Measurements from ENCODE around the gene MAN1C1. TPM values are rescaled to one million over a fixed set of nuclear protein-coding genes. Genes with fewer than 3 reads are reported as not detected.

MAN1C1 gene
- total RNA-seq, 6 experiments from 2014 or later = 10.7 to 38.8 (median 21.0) TPM

DNA sequence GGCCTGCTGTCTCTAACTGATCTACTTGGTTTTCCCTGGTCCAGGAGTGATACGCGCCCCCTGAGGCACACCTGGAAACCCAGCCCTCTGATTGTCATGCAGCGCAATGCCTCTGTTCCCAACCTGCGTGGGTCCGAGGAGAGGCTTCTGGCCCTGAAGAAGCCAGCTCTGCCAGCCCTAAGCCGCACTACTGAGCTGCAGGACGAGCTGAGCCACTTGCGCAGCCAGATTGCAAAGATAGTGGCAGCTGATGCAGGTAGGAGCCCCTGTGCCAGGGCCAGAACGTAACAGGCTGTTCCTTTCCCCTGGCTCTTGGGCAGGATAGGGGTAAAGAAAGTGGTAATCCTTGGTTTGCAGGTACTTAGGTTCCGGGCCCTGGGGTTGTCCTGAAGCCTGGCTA lies 210.0 kb downstream of the MAN1C1 start:
- Histone ChIP-seq H3K27me3 (no peaks in the 10 kb centered on the region), H3K4me1 (peaks cover 0 to 13% (median 0%) of the 10 kb centered on the region in 4 donors), H3K9me3 (no peaks in the 10 kb centered on the region), H3K4me3 (no peak overlapping the region), H3K36me3 (peaks cover 5 to 61% (median 35%) of the 10 kb centered on the region in 4 donors), H3K27ac (no peak overlapping the region)
- intact Hi-C loops (cut with DNase I) = no loop called here
- ATAC-seq = no peak
- TF ChIP-seq POLR2A (IDR thresholded peaks at IDR 0.05) = no peak
- TF ChIP-seq, protein P1, sequence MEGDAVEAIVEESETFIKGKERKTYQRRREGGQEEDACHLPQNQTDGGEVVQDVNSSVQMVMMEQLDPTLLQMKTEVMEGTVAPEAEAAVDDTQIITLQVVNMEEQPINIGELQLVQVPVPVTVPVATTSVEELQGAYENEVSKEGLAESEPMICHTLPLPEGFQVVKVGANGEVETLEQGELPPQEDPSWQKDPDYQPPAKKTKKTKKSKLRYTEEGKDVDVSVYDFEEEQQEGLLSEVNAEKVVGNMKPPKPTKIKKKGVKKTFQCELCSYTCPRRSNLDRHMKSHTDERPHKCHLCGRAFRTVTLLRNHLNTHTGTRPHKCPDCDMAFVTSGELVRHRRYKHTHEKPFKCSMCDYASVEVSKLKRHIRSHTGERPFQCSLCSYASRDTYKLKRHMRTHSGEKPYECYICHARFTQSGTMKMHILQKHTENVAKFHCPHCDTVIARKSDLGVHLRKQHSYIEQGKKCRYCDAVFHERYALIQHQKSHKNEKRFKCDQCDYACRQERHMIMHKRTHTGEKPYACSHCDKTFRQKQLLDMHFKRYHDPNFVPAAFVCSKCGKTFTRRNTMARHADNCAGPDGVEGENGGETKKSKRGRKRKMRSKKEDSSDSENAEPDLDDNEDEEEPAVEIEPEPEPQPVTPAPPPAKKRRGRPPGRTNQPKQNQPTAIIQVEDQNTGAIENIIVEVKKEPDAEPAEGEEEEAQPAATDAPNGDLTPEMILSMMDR (IDR thresholded peaks at IDR 0.05) = no peak
- DNase-seq = no peak
- no CpG with 5 or more reads among the region's 10 CpGs for WGBS (ENCODE audit: insufficient coverage, low coverage, low lambda C conversion rate, missing lambda C conversion rate)

GRCh38 chr1:25828491-25828890 lies 211.9 kb downstream of the MAN1C1 start:
- intact Hi-C loops (cut with DNase I) = no loop called here
- no peak overlapping the region for H3K27ac ChIP-seq
- H3K4me3 ChIP-seq = no peak overlapping the region
- peaks cover 0 to 6% (median 0%) of the 10 kb centered on the region in 4 donors for H3K4me1 ChIP-seq
- H3K9me3 ChIP-seq = no peaks in the 10 kb centered on the region
- no peak for TF ChIP-seq POLR2A (IDR thresholded peaks at IDR 0.05)
- TF ChIP-seq, protein P1 (IDR thresholded peaks at IDR 0.05) = no peak
- H3K36me3 ChIP-seq = peaks cover 5 to 81% (median 44%) of the 10 kb centered on the region in 4 donors
- no peaks in the 10 kb centered on the region for H3K27me3 ChIP-seq
- no peak for DNase-seq
- ATAC-seq = no peak
- no CpG with 5 or more reads among the region's 3 CpGs for WGBS (ENCODE audit: insufficient coverage, low coverage, low lambda C conversion rate, missing lambda C conversion rate)

- intact Hi-C loops (cut with DNase I) = no loop called here
- DNase-seq = no peak
- no peaks in the 10 kb centered on the region for H3K9me3 ChIP-seq
- H3K4me1 ChIP-seq = peaks cover 0 to 6% (median 0%) of the 10 kb centered on the region in 4 donors
- no peak overlapping the region for H3K27ac ChIP-seq
- TF ChIP-seq, protein P1 (IDR thresholded peaks at IDR 0.05) = no peak
- no peak for TF ChIP-seq POLR2A (IDR thresholded peaks at IDR 0.05)
- H3K27me3 ChIP-seq = no peaks in the 10 kb centered on the region
- H3K36me3 ChIP-seq = peaks cover 5 to 85% (median 45%) of the 10 kb centered on the region in 4 donors
- no peak overlapping the region for H3K4me3 ChIP-seq
- peak; percentile 37 to 61 (median 45) for ATAC-seq
- no CpG with 5 or more reads among the region's 1 CpG for WGBS (ENCODE audit: insufficient coverage, low coverage, low lambda C conversion rate, missing lambda C conversion rate)
Observed at GRCh38 chr1:25829046-25829445, 212.5 kb downstream of the MAN1C1 start.

- peak; percentile 32 to 70 (median 56) for ATAC-seq
- 43% methylated on average over 5 of the region's 5 CpGs for WGBS (ENCODE audit: insufficient coverage, low coverage, low lambda C conversion rate, missing lambda C conversion rate)
- H3K4me3 ChIP-seq = no peak overlapping the region
- no peak for TF ChIP-seq POLR2A (IDR thresholded peaks at IDR 0.05)
- no peaks in the 10 kb centered on the region for H3K27me3 ChIP-seq
- peaks cover 5 to 73% (median 39%) of the 10 kb centered on the region in 4 donors for H3K36me3 ChIP-seq
- intact Hi-C loops (cut with DNase I) = no loop called here
- DNase-seq = no peak
- no peak overlapping the region for H3K27ac ChIP-seq
- no peaks in the 10 kb centered on the region for H3K4me1 ChIP-seq
- no peaks in the 10 kb centered on the region for H3K9me3 ChIP-seq
Observed at GRCh38 chr1:25831569-25832196, 215.1 kb downstream of the MAN1C1 start.

- WGBS (ENCODE audit: insufficient coverage, low coverage, low lambda C conversion rate, missing lambda C conversion rate) = 53% methylated on average over 5 of the region's 6 CpGs
- Histone ChIP-seq H3K4me1 (no peaks in the 10 kb centered on the region), H3K4me3 (no peak overlapping the region), H3K27me3 (no peaks in the 10 kb centered on the region), H3K36me3 (peaks cover 5 to 65% (median 35%) of the 10 kb centered on the region in 4 donors), H3K27ac (no peak overlapping the region), H3K9me3 (no peaks in the 10 kb centered on the region)
- TF ChIP-seq, protein P1 (IDR thresholded peaks at IDR 0.05) = no peak
- no peak for TF ChIP-seq POLR2A (IDR thresholded peaks at IDR 0.05)
- ATAC-seq (no peak), DNase-seq (no peak)
- intact Hi-C loops (cut with DNase I) = no loop called here
Observed at GRCh38 chr1:25832336-25833037, 215.9 kb downstream of the MAN1C1 start.
